SKM-1 (cell line): ENCODE results near the gene PDLIM7.
"Not testable (repeated sequence)": the region's sequence is repeated elsewhere in the genome, so short reads cannot be mapped to it uniquely, and the experiment has no call there.

Experiments used
- DNase-seq: peaks from one replicate; lab custom pipeline; 2025; ENCODE audit not compliant: unreplicated experiment; lab: John Stamatoyannopoulos, UW

Gene PDLIM7

DNA sequence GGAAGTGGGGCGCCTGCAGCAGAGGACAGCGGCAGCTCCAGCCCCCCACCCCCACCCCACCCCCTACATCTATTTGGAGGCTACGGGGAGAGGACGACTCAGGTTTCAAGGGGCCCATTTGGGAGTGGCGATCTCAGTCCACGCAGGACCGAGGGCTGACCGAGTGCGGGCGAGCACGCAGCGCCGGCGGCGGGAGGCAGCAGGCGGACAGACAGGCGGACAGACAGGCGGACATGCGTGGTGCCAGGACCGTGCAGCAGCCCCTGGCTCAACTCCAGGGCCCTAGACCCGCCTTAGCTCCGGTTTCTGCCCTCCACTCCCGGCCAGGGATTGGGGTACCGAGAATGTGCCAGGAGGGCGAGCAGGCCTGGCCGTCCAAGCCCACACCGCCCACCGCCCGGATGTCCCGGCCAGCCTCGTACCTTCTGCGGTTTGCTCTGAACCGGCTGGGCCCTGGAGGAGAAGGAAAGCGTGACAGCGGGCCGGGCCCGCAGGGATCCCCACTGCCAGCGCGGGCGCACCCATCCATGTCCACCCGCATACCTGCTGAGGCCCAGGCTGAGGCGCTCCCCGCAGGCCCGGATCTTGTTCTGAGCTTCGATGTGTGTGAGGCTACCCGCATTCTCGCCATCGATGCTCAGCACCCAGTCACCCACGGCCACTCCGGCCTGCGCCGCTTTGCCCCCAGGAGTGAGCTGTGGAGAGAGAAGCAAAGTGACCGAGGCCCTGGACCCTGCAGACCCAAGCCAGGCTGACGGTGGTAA, 5.2 kb downstream of the PDLIM7 start:
- DNase-seq: no peak

DNA sequence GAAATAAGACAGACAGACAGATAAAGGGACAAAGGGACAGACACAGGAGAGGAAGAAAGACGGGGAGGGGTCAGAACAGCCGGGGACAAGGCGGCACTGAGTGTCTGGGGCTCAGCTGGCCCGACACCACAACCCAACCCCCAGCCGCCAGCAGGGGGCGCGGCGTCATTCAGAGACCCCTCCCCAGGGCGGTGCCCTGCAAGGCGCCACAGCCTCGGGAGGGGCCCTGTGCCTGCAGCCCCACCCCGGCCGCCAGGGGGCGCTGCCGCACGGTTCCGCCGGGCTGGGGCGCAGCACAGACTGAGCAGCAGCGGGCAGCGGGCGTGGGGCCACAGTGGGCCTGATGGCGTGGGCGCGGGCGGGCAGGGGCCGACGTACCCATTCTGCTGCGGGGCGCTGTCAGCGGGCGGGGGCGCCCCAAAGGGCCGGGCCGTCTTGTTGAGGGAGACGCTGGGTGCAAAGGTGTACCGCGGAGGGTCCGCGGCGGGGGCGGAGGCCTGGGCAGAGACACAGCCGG, 5.9 kb downstream of the PDLIM7 start:
- peak; percentile 34 for DNase-seq

DNA sequence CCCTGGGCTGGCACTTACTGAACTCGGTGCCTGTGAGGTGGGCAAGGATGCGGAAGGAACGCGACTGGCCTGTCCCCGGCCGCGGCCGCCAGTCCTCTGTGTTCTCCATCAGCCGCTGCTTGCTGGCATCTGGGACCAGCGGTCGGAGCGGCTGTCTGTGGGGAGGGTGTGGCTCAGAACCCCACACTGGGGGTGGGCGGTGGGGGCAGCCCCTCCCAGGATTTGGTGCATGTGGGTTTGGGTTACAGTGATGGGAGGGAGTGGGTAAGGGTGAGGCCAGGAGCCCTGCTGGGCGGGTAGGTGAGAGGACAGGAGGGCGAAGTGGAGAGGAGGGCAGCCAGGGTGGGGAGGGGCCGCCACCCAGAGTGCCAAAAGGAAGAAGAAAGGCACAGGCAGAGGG, 6.4 kb downstream of the PDLIM7 start:
- DNase-seq: no peak

DNA sequence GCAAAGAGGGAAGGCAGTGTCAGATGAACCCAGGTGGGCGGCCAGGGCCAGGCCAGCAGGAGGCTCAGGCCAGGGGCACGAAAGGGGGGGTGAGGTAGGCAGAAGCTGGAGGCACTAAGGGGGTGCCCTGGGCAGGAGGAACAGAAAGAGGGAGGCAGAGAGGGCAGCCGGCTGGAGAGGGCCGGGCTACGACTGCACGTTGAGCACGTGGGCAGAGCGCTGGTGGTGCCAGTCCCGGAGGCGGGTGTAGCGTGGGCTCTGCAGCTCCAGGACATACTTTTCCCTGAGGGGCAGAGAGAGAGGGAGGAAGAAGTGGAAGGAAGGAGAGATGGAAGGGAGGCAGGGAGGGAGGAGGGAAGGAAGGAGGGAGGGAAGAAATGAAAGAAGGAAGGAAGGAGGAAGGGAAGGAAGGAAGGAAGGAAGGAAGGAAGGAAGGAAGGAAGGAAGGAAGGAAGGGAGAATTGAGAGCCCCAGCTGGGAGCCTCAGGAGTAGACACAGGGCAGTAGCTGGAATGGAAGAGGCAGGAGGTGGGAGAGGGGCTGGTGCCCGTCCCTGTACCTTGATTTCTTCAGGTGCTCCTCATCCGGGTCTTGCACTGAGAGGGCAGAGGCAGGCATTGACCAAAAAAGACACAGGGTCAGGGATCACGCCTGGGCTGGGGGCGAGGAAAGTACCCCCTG, 7.0 kb downstream of the PDLIM7 start:
- DNase-seq: no peak

DNA sequence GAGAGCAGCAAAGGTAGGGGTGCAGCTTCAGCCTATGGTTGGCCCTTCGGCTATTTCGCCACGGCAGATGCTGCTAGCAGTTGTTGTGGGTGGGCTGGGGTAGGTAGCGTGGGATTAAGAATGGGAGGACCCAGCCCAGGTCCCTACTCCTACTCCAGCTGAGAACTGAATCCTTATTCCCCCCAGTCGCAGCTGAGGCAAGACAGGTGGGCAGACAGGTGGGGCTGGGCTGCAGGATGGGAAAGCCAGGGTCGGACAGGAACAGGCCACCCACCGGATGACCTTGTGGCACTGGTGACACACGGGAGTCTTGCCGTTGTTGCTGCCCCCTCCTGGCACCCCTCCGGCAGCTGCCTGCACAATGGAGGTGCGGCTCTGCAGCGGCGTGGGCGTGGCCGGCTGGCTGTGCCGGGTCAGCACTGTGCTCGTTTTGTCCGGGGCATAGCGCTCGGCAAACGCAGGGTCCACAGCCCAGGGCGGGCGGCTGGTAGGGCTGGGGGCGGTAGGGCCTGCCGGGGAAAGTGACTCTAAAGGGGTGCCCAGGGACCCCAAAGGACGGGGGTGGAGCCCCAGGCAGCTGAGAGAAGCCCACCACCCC, 8.2 kb downstream of the PDLIM7 start:
- DNase-seq: no peak

DNA sequence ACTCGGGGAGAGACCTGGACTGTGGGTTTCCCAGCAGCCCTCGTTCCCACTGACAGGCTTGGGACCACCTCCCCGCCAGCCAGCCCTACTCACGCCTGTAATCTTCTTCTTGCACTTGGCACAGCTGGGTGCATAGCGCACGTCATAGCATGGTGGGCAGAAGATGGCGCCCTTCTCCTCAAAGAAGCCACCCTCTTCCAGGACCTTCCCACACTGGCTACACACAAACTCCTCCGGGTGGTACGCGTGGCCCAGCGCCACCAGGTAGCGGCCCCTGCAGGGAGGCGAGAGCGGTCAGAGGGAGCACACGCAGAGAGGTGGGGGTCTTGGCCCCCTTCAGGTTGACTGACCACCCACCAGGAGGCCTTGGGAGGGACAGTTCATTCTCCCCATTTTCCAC, 9.4 kb downstream of the PDLIM7 start:
- DNase-seq: no peak

DNA sequence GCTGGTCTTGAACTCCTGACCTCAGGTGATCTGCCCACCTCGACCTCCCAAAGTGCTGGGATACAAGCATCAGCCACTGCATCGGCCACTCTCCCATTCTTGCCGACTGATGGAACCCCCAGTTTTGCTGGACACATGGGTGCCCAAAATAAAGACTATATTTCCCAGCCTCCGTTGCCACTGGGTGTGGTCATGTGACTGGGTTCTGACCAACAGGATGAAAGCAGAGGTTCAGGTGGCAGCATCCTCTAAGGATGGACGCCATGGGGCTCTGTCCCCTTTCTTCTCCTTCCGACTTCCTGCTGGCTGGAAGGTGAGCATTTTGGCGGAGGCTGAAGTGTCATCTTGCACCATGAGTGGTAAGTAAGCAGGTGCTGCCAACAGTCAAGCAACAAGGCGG, 10.3 kb downstream of the PDLIM7 start:
- no peak for DNase-seq

DNA sequence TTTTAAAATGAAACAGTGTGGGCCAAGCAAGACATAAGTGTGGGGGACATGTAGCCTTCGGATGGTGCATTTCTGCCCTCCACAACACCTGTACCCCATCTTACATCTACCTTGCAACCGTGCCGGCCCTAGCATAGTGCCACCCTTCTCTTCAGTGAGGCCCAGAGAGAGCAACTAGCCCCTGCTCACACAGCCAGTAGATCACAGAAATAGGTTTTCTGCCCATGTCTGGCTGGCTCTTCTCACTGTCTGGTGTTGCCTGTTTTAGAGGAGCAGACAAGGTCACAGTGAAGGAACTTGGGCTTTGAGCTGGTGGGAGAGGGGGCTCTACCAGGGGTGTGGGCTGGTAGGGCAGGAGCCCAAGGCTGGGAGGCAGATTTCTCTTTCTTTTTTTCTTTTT, 11.1 kb downstream of the PDLIM7 start:
- no peak for DNase-seq

DNA sequence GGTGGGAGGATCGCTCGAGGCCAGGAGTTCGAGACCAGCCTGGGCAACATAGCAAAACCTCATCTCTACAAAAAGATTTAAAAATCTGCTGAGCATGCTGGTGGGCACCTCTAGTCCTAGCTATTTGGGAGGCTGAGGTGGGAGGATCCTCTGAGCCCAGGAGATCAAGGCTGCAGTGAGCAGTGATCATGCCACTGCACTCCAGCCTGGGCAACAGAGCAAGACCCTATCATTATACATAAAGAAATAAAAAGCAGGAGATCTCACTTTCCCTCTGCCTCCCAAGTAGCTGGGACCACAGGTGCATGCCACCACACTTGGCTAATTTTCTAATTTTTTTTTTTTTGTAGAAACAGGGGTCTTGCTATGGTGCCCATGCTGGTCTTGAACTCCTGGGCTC, 11.7 kb downstream of the PDLIM7 start:
- not testable (repeated sequence) for DNase-seq

DNA sequence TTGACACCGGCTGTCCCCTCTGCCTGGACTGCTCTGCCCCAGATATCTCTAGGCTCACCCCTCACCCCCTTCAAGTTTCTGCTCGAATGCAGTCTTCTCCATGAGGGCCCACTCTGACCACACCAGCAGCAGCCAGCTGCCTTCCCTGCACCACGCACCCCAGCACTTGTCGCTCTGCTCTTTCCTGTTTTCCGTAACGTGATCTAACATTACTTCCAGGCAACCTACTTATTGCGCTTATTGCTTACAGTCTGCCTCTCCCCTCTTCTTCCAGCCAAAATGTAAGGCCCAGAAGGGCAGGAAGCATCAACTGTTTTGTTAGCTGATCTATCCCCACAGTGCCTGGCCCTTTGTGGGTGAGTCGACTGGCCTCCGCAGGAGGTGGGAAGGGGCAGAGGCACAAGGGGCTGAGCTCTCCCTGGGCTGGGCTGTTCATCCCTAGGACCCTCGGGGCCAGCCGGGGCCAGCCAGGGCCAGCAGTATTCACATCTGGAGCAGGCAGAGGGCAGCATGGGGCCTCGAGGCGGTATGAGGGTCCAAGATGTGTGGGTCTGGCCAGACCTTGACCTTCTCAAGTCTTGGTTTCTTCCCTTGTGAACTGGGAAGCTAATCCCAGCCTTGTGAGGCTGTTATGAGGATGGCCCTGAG, 12.4 kb downstream of the PDLIM7 start:
- no peak for DNase-seq

DNA sequence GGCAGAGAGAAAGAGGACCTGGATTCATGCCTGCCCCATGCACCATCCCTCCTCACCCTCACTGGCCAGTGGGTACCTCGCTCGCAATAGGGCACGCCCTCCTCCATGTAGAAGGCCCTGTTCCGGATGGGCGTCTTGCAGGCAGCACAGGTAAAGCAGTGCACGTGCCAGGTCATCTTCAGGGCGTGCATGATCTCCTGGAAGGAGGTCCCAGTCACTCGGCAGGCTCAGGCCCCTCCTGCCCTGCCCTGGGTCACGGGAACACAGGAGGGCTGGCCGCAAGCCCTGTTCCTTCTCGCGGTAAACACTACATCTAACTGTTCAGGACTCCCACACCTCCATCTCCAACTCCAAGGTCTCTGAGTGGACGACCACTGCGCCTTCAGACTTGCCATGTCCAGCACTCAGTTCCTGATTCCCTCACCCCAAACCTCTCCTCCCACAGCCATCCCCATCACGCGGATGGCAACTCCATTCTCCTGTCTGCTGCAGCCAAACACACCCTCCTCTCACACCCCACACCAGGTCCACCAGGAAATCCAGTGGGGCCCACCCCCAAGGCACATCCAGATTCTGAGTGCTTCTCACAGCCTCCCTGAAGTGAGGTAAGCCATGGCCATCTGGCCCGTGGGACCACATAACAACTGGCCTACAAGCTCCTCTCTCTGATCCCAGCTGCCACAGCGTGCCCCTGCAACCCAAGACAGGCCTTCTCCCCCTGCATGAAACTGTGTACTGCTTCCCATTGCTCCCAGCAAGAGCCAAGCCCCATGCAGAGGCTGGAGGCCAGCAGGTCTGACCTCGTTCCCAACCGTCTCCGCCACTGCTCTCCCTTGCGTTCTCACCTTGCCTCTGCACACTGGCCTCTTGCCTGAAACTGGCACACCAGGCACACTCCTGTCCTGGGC, 13.2 kb downstream of the PDLIM7 start:
- DNase-seq: no peak

DNA sequence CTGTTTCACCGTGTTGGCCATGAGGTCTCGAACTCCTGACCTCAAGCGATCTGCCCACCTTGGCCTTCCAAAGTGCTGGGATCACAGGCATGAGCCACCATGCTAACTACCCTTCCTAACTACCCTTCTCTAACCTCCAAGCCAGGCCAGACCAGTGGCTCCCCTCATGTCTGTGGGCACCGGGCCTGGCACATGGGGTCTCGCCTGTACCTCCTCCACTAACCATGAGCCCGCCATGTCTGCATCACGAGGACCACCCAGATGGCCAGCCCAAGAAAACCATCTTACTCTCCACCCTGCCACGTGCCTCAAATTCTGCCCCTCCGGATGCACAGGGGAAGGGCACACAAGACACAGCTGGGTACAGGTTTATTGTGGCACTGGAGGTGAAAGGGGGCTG, 14.4 kb downstream of the PDLIM7 start:
- DNase-seq: no peak

DNA sequence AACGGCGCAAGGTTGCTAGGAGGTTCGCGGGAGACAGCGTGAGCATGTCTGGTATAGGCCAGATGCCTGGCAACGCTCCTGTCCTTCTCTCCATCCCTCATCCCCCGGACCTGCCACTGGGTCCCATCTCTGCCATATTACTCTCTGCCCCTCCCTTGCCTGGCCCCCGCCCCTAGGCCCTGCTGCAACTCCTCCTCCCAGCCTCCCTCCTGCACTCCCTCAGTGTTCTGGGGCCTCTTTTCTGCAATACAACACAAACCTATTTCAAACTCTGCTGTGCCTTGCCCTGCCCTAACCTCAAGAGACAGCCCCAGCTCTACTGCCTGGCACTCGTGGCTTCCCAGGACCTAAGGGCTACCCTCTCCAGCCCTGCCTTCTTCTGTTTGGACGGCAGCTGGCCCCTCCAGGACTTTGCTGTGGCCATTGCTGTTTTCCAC, 15.0 kb downstream of the PDLIM7 start:
- DNase-seq: no peak

DNA sequence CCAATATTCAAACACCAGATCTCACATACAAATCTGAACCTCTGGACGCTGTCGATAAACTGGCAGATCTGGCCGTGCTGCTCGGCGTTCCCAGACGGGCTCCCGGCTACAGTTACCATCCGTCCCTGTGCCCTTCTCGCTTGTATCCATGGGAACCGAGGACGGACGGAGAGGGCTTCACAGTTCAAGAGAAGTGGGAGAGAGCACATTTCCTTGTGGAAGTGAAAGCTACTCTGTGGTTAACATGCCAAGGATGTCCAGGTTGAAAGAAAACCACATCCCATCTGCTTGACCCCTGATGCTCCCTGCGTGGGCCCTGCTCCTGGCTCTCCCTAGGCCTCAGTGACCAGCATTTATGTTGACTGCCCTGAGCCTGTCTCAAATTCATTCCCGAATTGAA, 17.6 kb downstream of the PDLIM7 start:
- DNase-seq: no peak

DNA sequence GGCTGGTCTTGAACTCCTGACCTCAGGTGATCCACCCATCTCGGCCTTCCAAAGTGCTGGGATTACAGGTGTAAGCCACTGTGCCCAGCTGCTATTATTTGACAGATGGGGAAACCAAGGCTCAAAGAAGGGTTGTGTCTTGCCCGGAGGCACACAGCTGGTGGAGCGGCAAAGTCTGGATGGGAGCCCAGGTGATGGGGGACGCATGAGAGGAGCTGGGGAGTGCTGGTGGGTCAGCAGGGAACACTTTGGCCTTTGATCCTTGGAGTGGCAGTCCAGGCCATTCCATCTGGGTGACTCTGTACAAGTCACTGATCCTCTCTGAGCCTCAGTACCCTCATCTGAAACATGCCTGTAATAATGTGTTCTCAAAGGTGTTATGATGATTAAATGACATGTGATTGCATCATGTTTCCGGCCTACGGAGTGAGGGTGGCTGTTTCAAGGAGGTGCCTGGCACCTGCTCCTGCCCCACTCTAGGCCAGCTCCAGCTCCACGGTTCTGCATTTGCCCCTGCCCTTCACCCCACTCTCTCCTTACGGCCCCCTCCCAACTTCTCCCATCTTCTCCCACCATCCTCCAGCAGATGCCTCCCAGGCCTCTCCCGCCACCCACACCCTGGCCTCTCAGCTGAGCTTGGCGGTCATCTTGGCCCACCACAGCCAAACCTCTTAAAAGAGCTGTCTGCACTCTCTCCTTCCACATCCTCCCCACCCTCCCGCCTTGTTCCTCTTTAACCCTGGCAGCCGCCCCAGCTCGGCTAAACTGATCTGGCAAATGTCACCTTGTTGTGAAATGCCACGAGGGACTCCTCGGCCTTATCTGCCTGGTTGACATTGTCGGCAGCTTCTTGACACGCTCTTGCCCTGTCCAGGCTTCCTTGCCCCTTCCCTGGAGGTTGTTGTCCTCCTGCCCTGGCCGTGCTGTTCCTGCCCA, 18.4 kb downstream of the PDLIM7 start:
- peak; percentile 89 for DNase-seq

DNA sequence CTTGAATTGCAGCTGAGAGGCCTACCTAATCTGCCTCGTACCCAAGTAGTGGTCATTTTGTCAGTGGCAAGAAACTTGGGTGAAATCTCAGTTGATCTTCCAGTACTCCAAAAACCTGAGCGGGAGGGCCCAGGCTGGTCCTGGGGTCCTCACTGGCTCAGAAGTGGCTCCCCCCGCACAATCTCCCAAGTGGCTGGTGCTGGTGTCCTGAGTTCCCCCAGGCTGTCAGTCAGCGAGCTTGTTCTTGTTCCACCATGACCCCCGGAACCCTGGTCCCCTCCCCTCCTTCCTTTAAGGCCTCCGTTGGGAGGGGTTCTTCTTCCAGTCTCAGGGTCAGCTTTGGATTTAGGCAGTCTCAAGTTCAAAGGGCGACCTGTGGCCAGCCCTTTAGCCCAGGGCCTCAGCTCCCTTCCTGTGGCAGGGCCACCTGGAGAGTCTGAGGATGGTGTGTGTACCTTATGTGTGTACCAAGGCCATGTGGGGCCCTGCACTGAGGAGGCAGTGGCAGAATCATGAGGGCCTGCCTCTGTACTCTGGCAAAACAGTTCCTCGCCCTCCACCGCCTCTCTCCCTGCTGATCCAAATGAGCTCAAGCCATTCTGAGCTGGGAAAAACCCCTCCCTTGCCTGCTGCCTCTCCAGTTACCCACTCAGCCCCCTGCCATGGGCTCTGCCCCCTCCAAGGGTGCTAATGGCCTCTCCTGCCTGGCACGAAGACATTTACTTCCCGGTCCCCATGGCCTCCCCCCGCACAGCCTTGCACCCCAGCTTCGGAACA, 19.5 kb downstream of the PDLIM7 start:
- DNase-seq: no peak

DNA sequence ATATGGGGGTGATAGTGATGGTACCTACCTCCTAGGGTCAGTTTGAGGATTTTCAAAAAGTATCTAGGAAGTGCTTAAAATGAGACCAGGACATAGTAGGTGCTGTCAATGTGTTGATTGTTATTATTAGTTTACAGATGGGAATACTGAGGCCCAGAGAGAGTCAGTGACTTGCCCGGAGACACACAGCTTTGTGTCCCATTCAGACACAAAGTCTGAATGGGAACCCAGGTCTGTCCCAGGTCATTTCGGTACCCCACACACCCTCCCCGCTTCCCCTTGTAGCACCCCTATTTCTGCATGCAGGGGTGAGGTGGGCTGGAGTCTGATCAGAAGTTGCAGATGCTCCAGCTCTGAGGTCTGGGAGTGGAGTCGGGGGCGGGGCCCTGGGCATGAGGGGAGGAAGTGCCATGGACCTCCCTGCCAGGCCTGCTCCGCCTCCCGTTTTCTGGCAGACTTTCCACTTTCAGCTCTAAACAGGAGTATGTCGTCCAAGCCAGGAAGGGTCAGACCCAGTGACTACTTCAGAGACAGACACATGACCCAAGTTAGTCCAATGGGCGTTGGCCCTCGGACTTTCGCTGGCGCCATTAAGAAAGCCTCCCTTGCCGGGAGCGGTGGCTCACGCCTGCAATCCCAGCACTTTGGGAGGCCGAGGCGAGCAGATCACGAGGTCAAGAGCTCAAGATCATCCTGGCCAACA, 20.7 kb downstream of the PDLIM7 start:
- DNase-seq: no peak
